Right lobe of liver (tissue), 6 donors: Measurements from ENCODE around the gene ADARB1. TPM values are rescaled to one million over a fixed set of nuclear protein-coding genes. Genes with fewer than 3 reads are reported as not detected.

ENCODE experiments used
- ATAC-seq, 4 donors: fragments of 200-7000 bp; cut with Tn5 transposase; one replicate each; pipeline ENCODE4 v1.9.1; 2020; ENCODE audit warnings: mild to moderate bottlenecking in 4 of 4, moderate library complexity in 4 of 4
- DNase-seq, 3 donors: peaks; one replicate each; pipeline ENCODE4 v3.0.0-alpha.2; 2020
- H3K27ac ChIP-seq, 3 donors: fragments of 200-600 bp; one replicate each; pipeline ENCODE4 v1.8.0; 2022
- H3K27me3 ChIP-seq, 2 donors: fragments of 200-600 bp; one replicate each; pipeline ENCODE4 v1.8.0; 2022
- H3K36me3 ChIP-seq, 4 donors: fragments of 200-600 bp; sonication (generic) in 1 of 4; one replicate each; pipeline versions ENCODE4 v1.5.1 to v1.8.0; 2017 to 2022; ENCODE audit warnings: control low read depth in 1 of 4
- H3K4me1 ChIP-seq, 4 donors: fragments of 200-600 bp; sonication (generic) in 1 of 4; one replicate each; pipeline versions ENCODE4 v1.5.1 to v1.8.0; 2017 to 2022; ENCODE audit warnings: control low read depth in 1 of 4
- H3K4me3 ChIP-seq, 3 donors: fragments of 200-600 bp; one replicate each; pipeline ENCODE4 v1.8.0; 2022
- H3K9me3 ChIP-seq, 4 donors: fragments of 200-600 bp; sonication (generic) in 1 of 4; one replicate each; pipeline versions ENCODE4 v1.5.1 to v1.8.0; 2017 to 2022; ENCODE audit warnings: control low read depth in 1 of 4
- CTCF ChIP-seq, 4 donors: fragments of 200-600 bp in 3 of 4; fragments of 450-650 bp in 1 of 4; IDR thresholded peaks; one replicate each; pipeline versions ENCODE4 v1.5.1 to v1.8.0; 2016 to 2022; ENCODE audit warnings: antibody characterized with exemption in 4 of 4, mild to moderate bottlenecking in 2 of 4
- POLR2A ChIP-seq: fragments of 450-650 bp; IDR thresholded peaks from one replicate; pipeline ENCODE4 v1.6.1; 2017; ENCODE audit warnings: antibody characterized with exemption, mild to moderate bottlenecking
- WGBS: methylation state at CpG from one replicate; pipeline ENCODE4 v1.1.6; 2018; ENCODE audit warnings: low coverage, low lambda C conversion rate; ENCODE audit not compliant: insufficient coverage; ENCODE audit errors: missing lambda C conversion rate; 5-methylcytosine and 5-hydroxymethylcytosine counted together
- intact Hi-C, 2 donors: fragments of 100-400 bp; cut with DNase I; formaldehyde crosslinking; loops; one replicate each; pipeline versions ENCODE4 v1.11.2 to v1.14.1; 2022
- total RNA-seq, 6 experiments: library from RNA; depleted of rRNA in 2 of 6; stranded (reverse); fragments of >200 nt in 2 of 6; fragmentation: NEBNext Ultra II Directional in 3 of 6; extraction: Animal tissue kit (Norgen Biotek cat#: 25700) in 3 of 6; gene quantifications; one replicate each; pipeline versions ENCODE4 v1.1.0 to v1.2.4, GENCODE V29; 2016 to 2023
- donor health status: DM: no; HTN: yes; CAD: no.
- donor health status: DM: no; HTN: no; CAD: no.
- donor health status: DM: no; HTN: no; CAD: no.
- donor health status: DM: no; HTN: yes; CAD: no.
- donor health status: DM: no; HTN: yes; CAD: no.

Gene ADARB1
- total RNA-seq, 6 experiments from 2014 or later: 4.7 to 9.9 (median 8.6) TPM

DNA sequence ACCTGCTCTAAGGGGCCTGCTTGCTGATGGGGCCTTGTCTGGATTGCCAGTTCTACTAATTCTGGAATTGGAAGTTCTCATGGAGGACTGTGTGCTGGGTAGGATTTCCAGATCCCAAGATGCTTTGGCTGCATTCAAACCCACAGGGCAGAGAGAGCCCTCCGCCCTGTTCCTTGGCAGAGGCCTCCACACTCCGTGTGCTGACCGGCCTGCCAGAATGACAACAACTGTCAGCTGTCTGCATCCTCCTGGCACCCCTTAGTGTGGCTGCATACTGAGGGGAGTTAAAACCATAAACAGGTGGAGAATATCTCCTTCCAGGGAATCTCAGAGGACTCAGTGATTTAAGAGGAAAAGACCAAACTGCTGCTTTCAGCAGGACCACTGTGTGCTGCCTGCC is 60.7 kb downstream of the ADARB1 start:
- ATAC-seq: no peak
- Histone ChIP-seq H3K27ac (no peak overlapping the region), H3K4me3 (no peak overlapping the region), H3K9me3 (no peaks in the 10 kb centered on the region), H3K4me1 (no peaks in the 10 kb centered on the region), H3K36me3 (no peaks in the 10 kb centered on the region), H3K27me3 (no peaks in the 10 kb centered on the region)
- 80% methylated on average over 1 of the region's 3 CpGs for WGBS
- TF ChIP-seq POLR2A (no peak), CTCF (IDR thresholded peaks at IDR 0.05) (no peak)
- intact Hi-C loops: no loop called here
- no peak for DNase-seq

GRCh38 chr21:45135868-45136267 is 61.5 kb downstream of the ADARB1 start:
- H3K4me1 ChIP-seq: no peaks in the 10 kb centered on the region
- TF ChIP-seq POLR2A (no peak), CTCF (IDR thresholded peaks at IDR 0.05) (no peak)
- WGBS: 25% methylated on average over 1 of the region's 9 CpGs
- ATAC-seq (no peak), DNase-seq (no peak)
- intact Hi-C loops: no loop called here
- H3K4me3 ChIP-seq: no peak overlapping the region
- H3K36me3 ChIP-seq: no peaks in the 10 kb centered on the region
- H3K27me3 ChIP-seq: no peaks in the 10 kb centered on the region
- no peaks in the 10 kb centered on the region for H3K9me3 ChIP-seq
- no peak overlapping the region for H3K27ac ChIP-seq

GRCh38 chr21:45136500-45136899 is 62.1 kb downstream of the ADARB1 start:
- TF ChIP-seq POLR2A: no peak
- no peak for TF ChIP-seq CTCF (IDR thresholded peaks at IDR 0.05)
- ATAC-seq (no peak), DNase-seq (no peak)
- WGBS: 93% methylated on average over 3 of the region's 8 CpGs
- Histone ChIP-seq H3K27me3 (no peaks in the 10 kb centered on the region), H3K27ac (no peak overlapping the region), H3K4me1 (no peaks in the 10 kb centered on the region), H3K36me3 (no peaks in the 10 kb centered on the region), H3K9me3 (no peaks in the 10 kb centered on the region), H3K4me3 (no peak overlapping the region)
- intact Hi-C loops: no loop called here

DNA sequence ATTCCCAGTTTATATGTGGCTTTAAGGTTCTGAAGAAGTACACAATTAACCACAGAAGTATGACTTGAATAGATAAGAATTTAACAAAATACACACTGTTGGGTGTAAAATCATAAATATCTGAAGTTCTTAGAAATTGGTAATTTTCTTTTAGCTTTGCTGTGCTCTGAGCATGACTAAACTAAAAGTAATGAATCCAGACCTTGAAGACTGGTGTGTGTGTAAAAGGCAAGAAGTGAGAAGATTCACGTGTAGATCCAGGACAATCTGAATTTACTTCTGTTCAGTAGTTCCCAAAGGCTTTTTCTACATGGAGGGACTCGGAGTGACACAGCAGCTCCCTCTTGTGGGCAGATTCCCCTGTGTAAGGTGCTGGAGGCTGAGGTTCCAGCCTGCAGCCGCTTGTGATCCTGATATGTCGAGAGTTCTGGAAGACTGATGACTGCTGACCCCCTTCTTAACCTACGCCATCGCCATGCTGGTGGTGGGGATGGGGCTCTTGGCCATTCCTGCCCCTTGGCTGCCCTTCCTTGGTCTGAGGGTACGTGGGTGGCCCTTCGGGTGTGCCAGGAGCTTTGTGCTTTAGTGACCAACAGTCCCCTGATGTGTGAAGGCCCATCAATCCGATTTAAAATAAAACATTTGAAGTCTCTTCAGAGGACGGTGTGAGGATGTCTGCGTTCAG is 62.7 kb downstream of the ADARB1 start:
- Histone ChIP-seq H3K27ac (no peak overlapping the region), H3K4me3 (no peak overlapping the region), H3K4me1 (peaks cover 0 to 4% (median 0%) of the 10 kb centered on the region in 4 donors), H3K27me3 (no peaks in the 10 kb centered on the region), H3K36me3 (no peaks in the 10 kb centered on the region), H3K9me3 (no peaks in the 10 kb centered on the region)
- 40% methylated on average over 9 of the region's 11 CpGs for WGBS
- ATAC-seq (peak; percentile 75 to 83 (median 78)), DNase-seq (peak; percentile 82 to 85 (median 84))
- intact Hi-C loops: no loop called here
- no peak for TF ChIP-seq POLR2A
- peak; percentile 63 to 89 (median 86) for TF ChIP-seq CTCF (IDR thresholded peaks at IDR 0.05)

GRCh38 chr21:45137612-45137937 is 63.2 kb downstream of the ADARB1 start:
- H3K27me3 ChIP-seq: no peaks in the 10 kb centered on the region
- no peak for DNase-seq
- intact Hi-C loops: no loop called here
- H3K4me1 ChIP-seq: peaks cover 0 to 4% (median 0%) of the 10 kb centered on the region in 4 donors
- no peak overlapping the region for H3K27ac ChIP-seq
- H3K9me3 ChIP-seq: no peaks in the 10 kb centered on the region
- no peak for ATAC-seq
- TF ChIP-seq POLR2A: no peak
- TF ChIP-seq CTCF (IDR thresholded peaks at IDR 0.05): no peak
- no peaks in the 10 kb centered on the region for H3K36me3 ChIP-seq
- H3K4me3 ChIP-seq: no peak overlapping the region
